ENCODE results near the gene MRPS23.

GRCh38 chr17:57818066-57818465 lies 31.8 kb downstream of the MRPS23 start:
- TF ChIP-seq CTCF (IDR thresholded peaks at IDR 0.05) (no peak), POLR2A (IDR thresholded peaks at IDR 0.05) (no peak)
